Aorta (tissue), 5 donors: ENCODE results near the gene PMEPA1. TPM values are rescaled to one million over a fixed set of nuclear protein-coding genes. Genes with fewer than 3 reads are reported as not detected.
A peak's percentile ranks its signal among the peaks of the same experiment; 100 is the strongest.

ENCODE experiments used
- ATAC-seq: fragments of 200-7000 bp; cut with Tn5 transposase; one replicate; pipeline ENCODE4 v1.9.1; 2022; ENCODE audit warnings: moderate library complexity; ENCODE audit not compliant: low FRiP score
- DNase-seq, 2 donors: peaks; one replicate each; pipeline ENCODE4 v3.0.0-alpha.2; 2020
- H3K27ac ChIP-seq, 2 donors: one replicate each; pipeline ENCODE4 v1.5.1; 2013; ENCODE audit warnings: low read length in 2 of 2, mild to moderate bottlenecking in 2 of 2, moderate library complexity in 2 of 2, control low read depth in 1 of 2, inconsistent platforms in 1 of 2, low read depth in 1 of 2
- H3K27me3 ChIP-seq, 2 donors: one replicate each; pipeline ENCODE4 v1.6.1; 2013; ENCODE audit warnings: control low read depth in 1 of 2, low read length in 1 of 2, mild to moderate bottlenecking in 1 of 2, moderate library complexity in 1 of 2; ENCODE audit not compliant: insufficient read depth in 2 of 2, control insufficient read depth in 1 of 2
- H3K36me3 ChIP-seq, 2 donors: one replicate each; pipeline ENCODE4 v1.6.1; 2013; ENCODE audit warnings: control low read depth in 1 of 2, low read length in 1 of 2, mild to moderate bottlenecking in 1 of 2; ENCODE audit not compliant: insufficient read depth in 2 of 2, control insufficient read depth in 1 of 2
- H3K4me1 ChIP-seq, 2 donors: one replicate each; pipeline ENCODE4 v1.6.1; 2013; ENCODE audit warnings: low read length in 2 of 2, control low read depth in 1 of 2, mild to moderate bottlenecking in 1 of 2, moderate library complexity in 1 of 2; ENCODE audit not compliant: insufficient read depth in 2 of 2, control insufficient read depth in 1 of 2
- H3K4me3 ChIP-seq, 2 donors: one replicate each; pipeline ENCODE4 v1.5.1; 2013; ENCODE audit warnings: low read length in 2 of 2, control low read depth in 1 of 2, mild to moderate bottlenecking in 1 of 2
- H3K9me3 ChIP-seq: one replicate; pipeline ENCODE4 v1.6.1; 2013; ENCODE audit warnings: mild to moderate bottlenecking, low read length; ENCODE audit not compliant: control insufficient read depth
- WGBS, 2 donors: extraction: QIAGEN DNeasy Blood & Tissue Kit; methylation state at CpG; one replicate each; pipeline ENCODE4 v1.1.7; 2013; 5-methylcytosine and 5-hydroxymethylcytosine counted together
- intact Hi-C, 2 donors: fragments of 100-400 bp; cut with DNase I; formaldehyde crosslinking; loops; one replicate each; pipeline versions ENCODE4 v1.14.2 to v1.15.0; 2022
- polyA plus RNA-seq, 2 donors: library from polyadenylated mRNA; stranded (reverse); fragments of 200-250 nt; gene quantifications; one replicate each; pipeline ENCODE4 v1.2.3, GENCODE V29; 2013
- total RNA-seq, 2 donors: library from RNA; stranded (reverse); fragmentation: NEBNext Ultra II Directional; extraction: Animal tissue kit (Norgen Biotek cat#: 25700); gene quantifications; one replicate each; pipeline ENCODE4 v1.2.1, GENCODE V29; 2021
- donor health status: healthy with polysubstance abuse.
- donor health status: Bipolar disorder and iron deficiency.
- donor health status: DM: no; HTN: no; CAD: no.
- donor health status: DM: no; HTN: no; CAD: no.
- donor health status: DM: yes; HTN: yes; CAD: no.

The PMEPA1 gene
- total and polyA plus RNA-seq, 4 donors = 31.4 to 188 (median 107) TPM

DNA sequence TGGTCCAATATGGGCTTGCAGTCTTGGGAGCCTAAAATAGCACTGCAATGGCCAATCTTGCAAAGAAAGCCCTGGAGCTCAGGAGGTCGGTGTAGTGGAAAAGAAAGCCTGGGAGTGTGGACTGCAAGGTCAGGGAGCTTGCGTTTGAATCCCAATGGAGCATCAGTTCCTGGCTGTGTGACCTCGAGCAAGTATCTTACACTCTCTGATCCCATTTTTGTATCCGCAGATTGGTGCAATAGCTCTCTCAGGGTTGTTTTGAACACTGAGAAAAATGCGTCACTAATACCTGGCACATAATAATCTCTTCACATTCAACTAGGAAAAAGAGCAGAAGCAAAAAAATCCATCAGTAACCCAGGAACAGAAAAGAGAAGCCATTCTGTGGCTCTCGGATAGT, 7.3 kb downstream of the PMEPA1 start:
- no peak for DNase-seq
- ATAC-seq = no peak
- intact Hi-C loops = no loop called here
- Histone ChIP-seq H3K27ac (no peak overlapping the region), H3K4me1 (peaks cover 0 to 2% of the 10 kb centered on the region in 2 donors), H3K9me3 (no peaks in the 10 kb centered on the region), H3K4me3 (no peak overlapping the region), H3K27me3 (no peaks in the 10 kb centered on the region), H3K36me3 (no peaks in the 10 kb centered on the region)
- WGBS, 2 donors = 43 to 44% methylated on average over 6 of the region's 6 CpGs

DNA sequence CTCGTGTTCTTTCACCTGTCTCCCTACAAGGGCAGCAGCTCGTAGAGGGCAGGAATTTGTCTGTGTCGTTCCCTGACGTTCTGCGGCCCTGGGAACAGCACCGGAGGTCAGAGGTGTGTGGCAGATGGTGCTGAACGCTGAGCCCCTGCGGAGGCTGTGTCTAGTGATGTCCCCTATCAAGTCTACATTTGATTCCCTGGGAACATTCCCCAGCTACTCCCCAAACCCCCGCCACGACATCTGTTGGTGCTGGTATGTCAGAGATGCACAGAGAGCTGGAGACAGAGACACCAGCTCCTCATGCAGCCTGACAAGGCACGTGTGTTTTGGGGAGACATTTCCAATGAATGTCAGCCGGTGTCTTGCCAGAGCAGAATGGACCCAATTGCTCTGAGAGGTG, 7.7 kb downstream of the PMEPA1 start:
- H3K27ac ChIP-seq = no peak overlapping the region
- intact Hi-C loops = no loop called here
- DNase-seq (no peak), ATAC-seq (no peak)
- no peak overlapping the region for H3K4me3 ChIP-seq
- peaks cover 0 to 2% of the 10 kb centered on the region in 2 donors for H3K4me1 ChIP-seq
- WGBS, 2 donors = 32 to 41% methylated on average over 12 of the region's 12 CpGs
- H3K27me3 ChIP-seq = no peaks in the 10 kb centered on the region
- no peaks in the 10 kb centered on the region for H3K36me3 ChIP-seq
- no peaks in the 10 kb centered on the region for H3K9me3 ChIP-seq

DNA sequence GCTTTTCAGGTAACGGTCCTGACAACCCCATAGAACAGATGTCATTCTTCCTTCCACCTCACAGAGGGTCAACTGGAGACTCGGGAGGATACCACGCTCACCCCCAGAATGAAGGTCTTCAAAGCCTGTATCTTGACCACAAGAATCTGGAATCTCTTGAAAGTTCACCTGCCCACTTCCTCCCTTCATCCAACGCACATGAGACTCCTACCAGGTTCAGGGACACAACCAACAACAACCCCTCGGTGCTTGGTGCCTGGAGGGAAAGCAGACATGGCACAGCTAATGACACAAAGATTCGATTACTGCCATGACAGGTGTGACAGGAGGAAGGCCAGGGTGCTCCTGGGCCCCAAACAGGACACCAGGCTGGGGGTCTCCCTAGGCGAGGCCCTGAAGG, 8.2 kb downstream of the PMEPA1 start:
- Histone ChIP-seq H3K27me3 (no peaks in the 10 kb centered on the region), H3K9me3 (no peaks in the 10 kb centered on the region), H3K27ac (no peak overlapping the region), H3K4me1 (peaks cover 0 to 2% of the 10 kb centered on the region in 2 donors), H3K36me3 (no peaks in the 10 kb centered on the region), H3K4me3 (no peak overlapping the region)
- intact Hi-C loops = no loop called here
- ATAC-seq (no peak), DNase-seq (no peak)
- WGBS, 2 donors = 65 to 66% methylated on average over 7 of the region's 7 CpGs

DNA sequence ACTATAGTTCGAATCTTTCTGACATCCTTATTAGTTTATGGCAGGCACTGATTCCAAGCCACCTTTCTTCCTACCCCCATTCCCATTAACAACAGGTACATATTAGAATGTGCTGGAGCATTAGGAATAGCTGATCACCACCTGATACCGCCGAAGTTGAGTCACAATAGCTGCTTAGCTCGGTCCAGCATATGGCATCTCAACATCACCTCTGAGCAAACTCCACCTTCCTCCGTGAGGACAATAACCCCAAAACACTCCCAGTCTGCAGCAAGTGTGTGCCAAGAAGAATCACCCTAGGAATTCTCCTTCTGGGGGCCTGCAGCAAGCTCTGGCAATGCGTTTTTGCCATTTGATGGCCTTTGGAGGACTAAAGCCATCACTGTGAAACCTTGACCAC, 8.7 kb downstream of the PMEPA1 start:
- Histone ChIP-seq H3K36me3 (no peaks in the 10 kb centered on the region), H3K27me3 (no peaks in the 10 kb centered on the region), H3K4me1 (peaks cover 0 to 2% of the 10 kb centered on the region in 2 donors), H3K27ac (no peak overlapping the region), H3K9me3 (no peaks in the 10 kb centered on the region), H3K4me3 (no peak overlapping the region)
- DNase-seq (no peak), ATAC-seq (no peak)
- intact Hi-C loops = no loop called here
- WGBS, 2 donors = 43 to 56% methylated on average over 6 of the region's 6 CpGs

DNA sequence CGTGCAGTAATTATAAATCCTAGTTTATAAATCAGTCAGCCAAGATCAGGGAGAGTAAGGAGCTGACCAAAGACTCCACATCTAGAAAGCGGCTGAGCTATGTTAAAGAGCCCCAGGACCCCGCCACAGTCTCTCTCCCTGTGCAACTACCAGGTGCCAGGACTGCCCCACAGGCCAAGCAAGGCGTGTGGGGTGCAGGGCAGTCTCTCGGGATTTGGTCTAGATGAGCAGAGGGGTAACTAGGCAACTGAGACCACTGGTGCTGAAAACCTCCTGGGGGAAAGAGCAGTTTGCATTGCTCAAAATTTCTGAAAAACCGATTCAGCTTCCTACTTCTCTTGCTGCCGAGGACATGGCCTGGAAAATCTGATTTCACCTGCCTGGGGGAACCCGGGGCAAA, 10.4 kb downstream of the PMEPA1 start:
- intact Hi-C loops = no loop called here
- Histone ChIP-seq H3K36me3 (no peaks in the 10 kb centered on the region), H3K27me3 (no peaks in the 10 kb centered on the region), H3K27ac (no peak overlapping the region), H3K9me3 (no peaks in the 10 kb centered on the region), H3K4me1 (peaks cover 0 to 2% of the 10 kb centered on the region in 2 donors), H3K4me3 (no peak overlapping the region)
- 50 to 61% methylated on average over 8 of the region's 8 CpGs for WGBS, 2 donors
- ATAC-seq (no peak), DNase-seq (no peak)

DNA sequence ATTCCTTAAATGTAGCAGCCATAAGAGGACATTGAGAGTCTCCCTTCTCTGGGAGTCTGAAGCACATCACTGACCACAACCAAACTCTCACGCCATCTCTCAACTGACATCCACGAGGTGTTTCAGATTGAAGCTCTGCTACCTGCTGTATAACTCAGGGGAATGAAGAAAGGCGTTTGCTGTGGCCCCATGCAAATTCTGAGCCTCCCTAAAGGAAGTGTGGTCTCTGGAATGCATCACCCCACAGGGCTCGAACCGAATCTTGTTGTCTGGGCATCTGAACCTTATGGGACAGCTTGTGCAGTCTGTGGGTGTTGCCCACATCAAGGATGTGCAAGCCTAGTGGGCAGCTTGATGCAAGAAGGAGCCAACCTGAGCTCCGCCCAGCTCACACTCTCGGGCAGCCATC, 10.9 kb downstream of the PMEPA1 start:
- Histone ChIP-seq H3K4me3 (no peak overlapping the region), H3K36me3 (no peaks in the 10 kb centered on the region), H3K27me3 (no peaks in the 10 kb centered on the region), H3K27ac (peak overlapping the region in 1 of 2 donors; percentile 10), H3K4me1 (peaks cover 0 to 2% of the 10 kb centered on the region in 2 donors), H3K9me3 (no peaks in the 10 kb centered on the region)
- DNase-seq = no peak
- intact Hi-C loops = no loop called here
- 35 to 36% methylated on average over 7 of the region's 7 CpGs for WGBS, 2 donors
- ATAC-seq = no peak

DNA sequence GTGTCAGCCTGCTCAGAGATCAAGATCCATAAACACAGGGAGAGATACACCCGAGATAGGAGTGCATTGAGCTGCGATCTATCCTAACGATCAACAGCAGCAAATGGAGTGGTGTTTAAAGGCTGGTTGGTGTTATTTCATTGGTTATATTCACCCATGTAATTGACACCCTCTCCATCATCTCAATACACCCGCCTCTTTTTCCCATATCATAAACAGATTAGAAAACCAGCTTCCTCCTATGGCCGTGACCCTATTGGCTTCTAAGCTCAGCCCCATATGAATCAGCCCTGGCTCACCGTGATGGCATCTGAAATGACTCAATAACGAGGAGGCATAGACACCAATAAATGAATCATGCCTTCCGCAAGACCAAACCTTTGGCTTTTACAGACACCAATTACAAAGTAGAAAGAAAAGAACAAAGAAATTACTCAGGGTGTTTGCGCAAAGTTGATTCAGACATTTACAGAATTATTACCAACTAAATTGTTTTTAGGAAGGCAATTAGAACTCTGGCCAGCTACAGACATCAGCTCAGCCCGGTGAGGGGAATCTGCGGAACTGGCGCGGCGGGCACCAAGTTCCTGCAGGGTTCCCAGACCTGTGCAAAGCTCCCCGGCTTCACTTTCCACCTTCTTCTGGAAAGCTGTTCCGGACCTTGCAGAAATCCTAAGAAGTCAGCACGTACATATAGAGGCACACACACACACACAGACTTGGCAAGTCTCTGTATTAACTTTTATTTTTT, 11.5 kb downstream of the PMEPA1 start:
- no peaks in the 10 kb centered on the region for H3K27me3 ChIP-seq
- intact Hi-C loops = no loop called here
- H3K27ac ChIP-seq = no peak overlapping the region
- peaks cover 0 to 2% of the 10 kb centered on the region in 2 donors for H3K4me1 ChIP-seq
- 35 to 42% methylated on average over 17 of the region's 17 CpGs for WGBS, 2 donors
- no peaks in the 10 kb centered on the region for H3K9me3 ChIP-seq
- H3K4me3 ChIP-seq = no peak overlapping the region
- ATAC-seq (no peak), DNase-seq (no peak)
- H3K36me3 ChIP-seq = no peaks in the 10 kb centered on the region

DNA sequence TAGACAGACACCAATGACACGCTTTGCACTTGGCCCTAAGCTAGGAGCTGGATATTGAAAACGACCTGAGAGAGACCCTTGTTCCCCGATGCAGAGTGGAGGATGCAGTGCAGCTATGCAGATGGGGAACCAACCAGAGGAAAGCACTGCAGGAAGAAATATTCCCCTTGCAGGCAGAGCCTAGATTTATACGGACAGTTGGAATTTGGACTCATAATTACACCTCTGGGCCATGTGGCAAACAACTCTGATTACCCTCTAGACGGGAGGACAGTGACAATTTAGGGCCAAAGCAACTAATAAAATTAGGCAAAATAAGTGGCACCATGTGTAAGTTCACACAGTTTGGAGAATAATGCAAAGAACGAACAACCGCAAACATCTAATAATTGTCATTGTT, 12.3 kb downstream of the PMEPA1 start:
- ATAC-seq = no peak
- H3K27ac ChIP-seq = no peak overlapping the region

DNA sequence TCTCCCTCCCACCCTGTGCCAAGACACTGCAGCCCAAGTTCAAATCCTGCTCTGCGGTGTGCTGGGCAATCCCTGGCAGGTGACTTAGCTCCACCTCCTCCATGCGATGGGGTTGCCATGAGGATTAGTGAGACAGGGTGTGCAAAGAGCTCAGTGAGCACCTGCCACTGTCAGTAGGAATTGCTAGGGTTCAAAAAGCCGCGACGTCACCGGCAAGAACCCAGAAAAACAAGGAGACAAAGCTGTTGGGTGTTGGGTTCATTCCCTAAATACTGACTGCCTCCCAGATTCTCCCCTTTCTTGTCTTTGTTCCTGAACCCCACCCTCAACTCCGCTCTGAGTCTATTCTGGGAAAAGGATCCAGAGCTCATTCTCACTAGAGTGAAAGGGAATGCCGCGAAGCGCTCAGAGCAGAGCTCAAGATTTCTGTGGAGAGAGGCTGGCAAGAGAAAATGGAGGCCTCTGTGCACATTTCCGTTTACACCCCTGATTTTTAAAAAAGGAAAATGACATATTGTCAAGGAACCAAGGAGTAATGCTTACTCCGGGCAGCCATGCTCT, 13.3 kb downstream of the PMEPA1 start:
- H3K4me3 ChIP-seq = no peak overlapping the region
- peaks cover 0 to 2% of the 10 kb centered on the region in 2 donors for H3K4me1 ChIP-seq
- H3K36me3 ChIP-seq = no peaks in the 10 kb centered on the region
- ATAC-seq (no peak), DNase-seq (no peak)
- H3K27ac ChIP-seq = no peak overlapping the region
- intact Hi-C loops = no loop called here
- H3K27me3 ChIP-seq = no peaks in the 10 kb centered on the region
- no peaks in the 10 kb centered on the region for H3K9me3 ChIP-seq
- 56 to 64% methylated on average over 12 of the region's 12 CpGs for WGBS, 2 donors

More for the DNA sequence above, 12.3 kb downstream of the PMEPA1 start:
- peaks cover 0 to 2% of the 10 kb centered on the region in 2 donors for H3K4me1 ChIP-seq
- WGBS, 2 donors = 32 to 37% methylated on average over 7 of the region's 7 CpGs
- no peak for DNase-seq
- H3K27me3 ChIP-seq = no peaks in the 10 kb centered on the region
- H3K4me3 ChIP-seq = no peak overlapping the region
- intact Hi-C loops = no loop called here
- H3K36me3 ChIP-seq = no peaks in the 10 kb centered on the region
- no peaks in the 10 kb centered on the region for H3K9me3 ChIP-seq
